GM12872 (cell line): ENCODE results near the gene GGA1.

ENCODE experiments used
- TF ChIP-seq, protein P1 (sequence below): IDR thresholded peaks from 3 replicates; pipeline ENCODE4 v1.5.1; 2011; ENCODE audit warnings: low read depth, mild to moderate bottlenecking, low read length, moderate library complexity; ENCODE audit not compliant: insufficient read depth

The GGA1 gene

DNA sequence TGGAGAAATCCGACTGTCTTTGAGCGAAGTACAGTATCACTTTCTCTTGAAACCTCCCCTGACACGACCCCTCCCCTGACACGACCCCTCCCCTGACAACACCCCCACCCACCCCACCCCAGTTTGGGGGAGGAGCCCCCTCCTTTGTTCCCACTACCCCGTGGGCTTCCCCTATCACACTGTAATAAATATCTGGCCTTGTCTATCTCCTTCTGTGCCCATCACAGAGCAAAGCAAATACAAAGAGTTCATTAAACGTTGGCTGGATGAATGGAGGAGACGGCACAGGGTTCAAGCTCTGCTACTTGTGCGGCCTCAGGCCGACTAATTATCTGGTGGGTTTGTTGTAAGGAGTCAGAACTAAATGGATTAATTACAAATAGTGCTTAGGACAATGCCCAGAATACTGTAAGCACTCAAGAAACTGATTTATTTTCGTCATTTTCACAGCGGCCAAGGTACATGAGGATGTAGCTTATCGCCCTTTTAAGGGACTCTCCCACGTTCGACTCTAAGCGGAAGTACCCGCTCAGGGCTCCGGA is 628 bp upstream of the GGA1 start:
- TF ChIP-seq, protein P1, sequence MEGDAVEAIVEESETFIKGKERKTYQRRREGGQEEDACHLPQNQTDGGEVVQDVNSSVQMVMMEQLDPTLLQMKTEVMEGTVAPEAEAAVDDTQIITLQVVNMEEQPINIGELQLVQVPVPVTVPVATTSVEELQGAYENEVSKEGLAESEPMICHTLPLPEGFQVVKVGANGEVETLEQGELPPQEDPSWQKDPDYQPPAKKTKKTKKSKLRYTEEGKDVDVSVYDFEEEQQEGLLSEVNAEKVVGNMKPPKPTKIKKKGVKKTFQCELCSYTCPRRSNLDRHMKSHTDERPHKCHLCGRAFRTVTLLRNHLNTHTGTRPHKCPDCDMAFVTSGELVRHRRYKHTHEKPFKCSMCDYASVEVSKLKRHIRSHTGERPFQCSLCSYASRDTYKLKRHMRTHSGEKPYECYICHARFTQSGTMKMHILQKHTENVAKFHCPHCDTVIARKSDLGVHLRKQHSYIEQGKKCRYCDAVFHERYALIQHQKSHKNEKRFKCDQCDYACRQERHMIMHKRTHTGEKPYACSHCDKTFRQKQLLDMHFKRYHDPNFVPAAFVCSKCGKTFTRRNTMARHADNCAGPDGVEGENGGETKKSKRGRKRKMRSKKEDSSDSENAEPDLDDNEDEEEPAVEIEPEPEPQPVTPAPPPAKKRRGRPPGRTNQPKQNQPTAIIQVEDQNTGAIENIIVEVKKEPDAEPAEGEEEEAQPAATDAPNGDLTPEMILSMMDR: no peak

DNA sequence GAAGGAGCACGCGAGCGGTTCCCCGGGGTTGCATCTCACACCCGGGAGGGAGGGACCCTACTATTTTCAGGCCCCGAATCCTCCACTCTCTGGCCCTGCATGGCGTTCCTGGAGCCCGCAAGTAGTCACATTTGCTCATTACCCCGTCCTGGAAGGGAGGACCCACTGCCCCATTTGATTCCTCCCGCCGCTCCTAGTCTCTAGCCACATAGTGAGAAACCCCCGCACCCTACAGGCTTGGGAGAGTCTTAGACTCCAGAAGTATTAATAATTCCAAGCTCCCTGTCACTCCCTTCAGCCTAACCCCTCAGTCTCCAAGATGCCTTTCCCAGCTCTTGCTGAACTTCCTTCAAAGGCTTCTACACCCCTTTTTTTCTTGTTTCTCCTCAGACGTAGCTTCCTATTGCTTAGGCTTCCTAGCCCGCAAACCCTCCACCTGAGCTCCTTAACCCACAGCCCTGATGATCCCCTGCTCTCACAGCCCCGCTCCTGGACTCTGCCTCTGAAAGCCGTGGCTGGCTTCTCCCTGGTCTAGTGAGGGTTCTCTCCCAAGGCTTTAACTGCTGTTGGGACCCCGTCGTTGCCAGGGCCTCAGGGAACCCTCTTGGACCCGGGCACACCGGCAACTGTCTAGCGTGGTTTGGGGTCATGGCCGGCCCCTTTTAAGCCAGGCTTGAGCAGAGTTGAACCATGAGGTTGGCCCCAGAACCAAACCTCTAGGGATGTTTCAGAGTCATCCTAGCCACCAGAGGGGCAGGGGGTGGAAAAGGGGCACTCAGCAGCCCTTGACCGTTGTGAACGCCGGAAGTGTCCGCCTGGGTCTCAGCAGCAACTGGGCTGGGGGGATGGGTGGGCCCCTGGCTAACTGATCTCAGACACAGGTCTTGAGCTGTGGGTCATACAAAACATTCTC is 862 bp downstream of the GGA1 start:
- TF ChIP-seq, protein P1: no peak

DNA sequence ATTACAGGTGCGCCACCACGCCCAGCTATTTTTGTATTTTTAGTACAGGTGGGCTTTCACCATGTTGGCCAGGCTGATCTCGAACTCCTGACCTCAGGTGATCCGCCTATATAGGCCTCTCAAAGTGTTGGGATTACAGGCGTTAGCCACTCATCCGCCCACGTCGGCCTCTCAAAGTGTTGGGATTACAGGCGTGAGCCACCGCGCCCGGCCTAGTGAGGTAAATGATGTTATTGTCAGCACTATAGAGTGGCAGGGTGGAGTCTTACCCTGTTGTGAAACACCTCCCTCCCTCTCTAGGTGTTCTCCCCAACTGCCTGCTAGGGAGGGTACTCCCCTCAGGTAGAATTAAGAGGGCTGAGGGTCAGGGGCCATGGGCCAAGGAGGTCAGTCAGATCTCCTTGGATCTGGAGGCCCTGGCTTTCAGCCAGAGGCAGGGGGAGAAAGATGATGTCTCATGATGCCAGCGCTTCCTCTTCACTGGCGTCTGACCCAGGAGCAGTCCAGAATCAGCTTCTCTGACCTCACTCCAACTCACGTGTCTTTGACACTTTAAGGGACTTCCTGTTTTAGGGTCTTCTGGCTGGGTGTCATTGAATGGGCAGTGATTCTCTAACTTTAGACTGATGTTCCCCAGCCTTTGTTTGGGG is 2.0 kb downstream of the GGA1 start:
- TF ChIP-seq, protein P1: no peak

DNA sequence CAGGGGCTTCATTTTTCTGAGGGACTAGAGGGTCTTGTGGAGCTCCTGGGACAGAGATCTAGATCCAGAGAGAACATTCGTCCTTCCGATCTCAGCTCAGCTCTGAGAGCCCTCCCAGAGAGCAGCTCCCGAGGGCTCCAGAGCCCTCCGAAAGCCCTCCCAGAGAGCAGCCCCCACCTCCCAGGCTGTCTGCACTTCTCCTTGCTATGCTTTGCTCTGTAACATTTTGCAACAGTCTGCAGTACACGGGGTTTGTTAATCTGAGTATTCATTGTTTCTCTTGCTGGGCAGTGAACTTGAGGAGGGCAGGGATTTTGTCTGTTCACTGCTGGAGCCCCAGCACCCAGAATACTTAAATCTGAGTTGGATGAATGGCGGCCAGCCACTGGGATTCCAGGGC is 2.6 kb downstream of the GGA1 start:
- TF ChIP-seq, protein P1: no peak

DNA sequence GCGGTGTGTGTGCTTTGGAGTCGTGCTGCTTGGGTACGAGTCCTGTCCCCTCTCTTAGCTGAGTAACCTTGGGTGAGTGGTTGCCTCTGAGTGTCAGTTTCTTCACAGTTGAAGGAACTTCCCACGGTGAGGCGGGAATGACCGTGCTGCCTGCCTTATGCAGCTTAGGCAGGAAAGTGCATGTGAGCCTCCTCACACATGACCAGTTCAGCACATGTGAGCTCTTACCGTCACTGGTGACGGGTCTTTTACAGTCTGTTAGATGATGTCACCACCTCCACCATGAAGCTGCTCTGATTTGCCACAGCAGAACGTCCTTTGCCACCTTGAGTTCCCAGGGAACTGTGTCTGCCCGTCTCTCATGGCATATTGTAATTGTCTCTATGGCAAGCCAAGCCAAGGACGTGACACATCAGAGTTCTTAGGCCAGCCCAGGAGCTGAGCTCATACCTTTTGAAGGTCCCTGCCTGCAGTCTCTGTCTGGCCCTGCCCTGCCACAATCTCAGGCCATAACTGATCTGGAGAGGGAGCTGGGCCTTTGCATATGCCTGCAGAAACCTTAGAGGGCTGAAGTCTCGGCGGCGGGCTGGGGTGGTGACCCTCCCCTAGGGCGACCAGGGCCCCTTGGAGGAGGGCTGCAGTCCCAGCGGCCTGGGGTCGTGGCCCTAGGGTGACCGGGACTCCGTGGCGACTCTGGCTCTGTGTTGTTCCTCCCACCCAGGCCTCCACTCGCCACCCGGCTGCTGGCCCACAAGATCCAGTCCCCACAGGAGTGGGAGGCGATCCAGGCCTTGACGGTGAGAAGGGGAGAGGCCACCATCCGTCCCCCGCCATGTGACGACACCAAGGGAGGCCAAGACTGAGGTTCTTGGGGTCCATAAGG is 7.8 kb downstream of the GGA1 start:
- TF ChIP-seq, protein P1: no peak

DNA sequence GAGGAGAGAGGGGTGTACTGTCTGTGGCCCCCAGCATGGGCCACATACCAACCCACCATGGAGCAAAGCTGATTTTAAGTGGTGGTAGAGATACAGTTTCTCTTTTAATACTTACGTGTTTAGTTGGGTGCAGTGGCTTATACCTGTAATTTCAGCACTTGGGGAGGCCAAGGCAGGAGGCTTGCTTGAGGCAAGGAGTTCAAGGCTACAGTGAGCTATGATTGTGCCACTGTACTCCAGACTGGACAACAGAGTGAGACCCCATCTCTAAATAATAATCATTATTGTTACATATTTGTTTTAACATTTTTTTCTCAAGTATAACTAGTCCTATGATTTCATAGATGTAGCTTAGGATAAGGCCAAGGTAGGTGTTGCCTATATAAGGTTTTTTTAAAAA is 8.8 kb downstream of the GGA1 start:
- TF ChIP-seq, protein P1: no peak
